GM19324 (cell line): Measurements from ENCODE around the gene INPP5J.

Source experiments
- ATAC-seq: cut with Tn5 transposase; IDR thresholded peaks from one replicate; pipeline ENCODE4 v1.9.1; 2021; ENCODE audit warnings: mild to moderate bottlenecking, moderate library complexity; ENCODE audit not compliant: unreplicated experiment, low FRiP score

Gene INPP5J

DNA sequence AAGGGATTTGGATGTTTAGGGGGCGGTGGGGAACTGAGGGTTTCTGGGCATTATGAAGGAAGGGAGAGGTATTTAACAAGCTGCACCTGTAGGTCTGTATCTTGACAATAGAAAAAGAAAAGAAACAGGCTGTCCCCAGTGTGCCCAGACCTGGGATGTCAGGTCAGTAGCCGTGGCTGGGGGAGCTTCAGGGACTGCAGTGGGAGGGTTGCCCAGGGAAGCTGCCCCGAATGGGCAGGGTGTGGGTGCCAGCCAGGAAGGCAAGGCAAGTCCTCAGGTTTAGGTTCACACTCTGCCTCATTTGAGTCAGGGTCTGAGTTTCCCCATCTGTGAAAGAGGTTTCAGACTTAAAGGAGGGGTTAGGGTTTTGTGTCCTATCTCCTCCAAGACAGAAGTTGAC lies 1.5 kb downstream of the INPP5J start:
- no peak for ATAC-seq

DNA sequence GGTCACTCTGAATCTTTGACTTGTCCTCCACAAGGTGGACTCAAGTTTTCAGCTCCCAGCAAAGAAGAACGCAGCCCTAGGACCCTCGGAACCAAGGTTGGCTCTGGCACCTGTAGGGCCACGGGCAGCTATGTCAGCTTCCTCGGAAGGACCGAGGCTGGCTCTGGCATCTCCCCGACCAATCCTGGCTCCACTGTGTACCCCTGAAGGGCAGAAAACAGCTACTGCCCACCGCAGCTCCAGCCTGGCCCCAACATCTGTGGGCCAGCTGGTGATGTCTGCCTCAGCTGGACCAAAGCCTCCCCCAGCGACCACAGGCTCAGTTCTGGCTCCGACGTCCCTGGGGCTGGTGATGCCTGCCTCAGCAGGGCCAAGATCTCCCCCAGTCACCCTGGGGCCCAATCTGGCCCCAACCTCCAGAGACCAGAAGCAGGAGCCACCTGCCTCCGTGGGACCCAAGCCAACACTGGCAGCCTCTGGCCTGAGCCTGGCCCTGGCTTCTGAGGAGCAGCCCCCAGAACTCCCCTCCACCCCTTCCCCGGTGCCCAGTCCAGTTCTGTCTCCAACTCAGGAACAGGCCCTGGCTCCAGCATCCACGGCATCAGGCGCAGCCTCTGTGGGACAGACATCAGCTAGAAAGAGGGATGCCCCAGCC lies 2.2 kb downstream of the INPP5J start:
- ATAC-seq, result no peak

DNA sequence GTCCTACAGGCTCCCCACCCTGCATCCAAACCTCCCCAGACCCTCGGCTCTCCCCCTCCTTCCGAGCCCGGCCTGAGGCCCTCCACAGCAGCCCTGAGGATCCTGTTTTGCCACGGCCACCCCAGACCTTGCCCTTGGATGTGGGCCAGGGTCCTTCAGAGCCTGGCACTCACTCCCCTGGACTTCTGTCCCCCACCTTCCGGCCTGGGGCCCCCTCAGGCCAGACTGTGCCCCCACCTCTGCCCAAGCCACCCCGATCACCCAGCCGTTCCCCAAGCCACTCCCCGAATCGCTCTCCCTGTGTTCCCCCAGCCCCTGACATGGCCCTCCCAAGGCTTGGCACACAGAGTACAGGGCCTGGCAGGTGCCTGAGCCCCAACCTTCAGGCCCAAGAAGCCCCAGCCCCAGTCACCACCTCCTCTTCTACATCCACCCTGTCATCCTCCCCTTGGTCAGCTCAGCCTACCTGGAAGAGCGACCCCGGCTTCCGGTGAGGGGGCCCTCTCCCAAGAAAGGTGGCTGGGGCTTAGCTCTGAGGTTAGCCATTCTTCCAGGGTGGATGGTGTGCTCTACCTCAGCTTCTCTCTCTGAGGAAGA lies 2.9 kb downstream of the INPP5J start:
- ATAC-seq, result no peak

DNA sequence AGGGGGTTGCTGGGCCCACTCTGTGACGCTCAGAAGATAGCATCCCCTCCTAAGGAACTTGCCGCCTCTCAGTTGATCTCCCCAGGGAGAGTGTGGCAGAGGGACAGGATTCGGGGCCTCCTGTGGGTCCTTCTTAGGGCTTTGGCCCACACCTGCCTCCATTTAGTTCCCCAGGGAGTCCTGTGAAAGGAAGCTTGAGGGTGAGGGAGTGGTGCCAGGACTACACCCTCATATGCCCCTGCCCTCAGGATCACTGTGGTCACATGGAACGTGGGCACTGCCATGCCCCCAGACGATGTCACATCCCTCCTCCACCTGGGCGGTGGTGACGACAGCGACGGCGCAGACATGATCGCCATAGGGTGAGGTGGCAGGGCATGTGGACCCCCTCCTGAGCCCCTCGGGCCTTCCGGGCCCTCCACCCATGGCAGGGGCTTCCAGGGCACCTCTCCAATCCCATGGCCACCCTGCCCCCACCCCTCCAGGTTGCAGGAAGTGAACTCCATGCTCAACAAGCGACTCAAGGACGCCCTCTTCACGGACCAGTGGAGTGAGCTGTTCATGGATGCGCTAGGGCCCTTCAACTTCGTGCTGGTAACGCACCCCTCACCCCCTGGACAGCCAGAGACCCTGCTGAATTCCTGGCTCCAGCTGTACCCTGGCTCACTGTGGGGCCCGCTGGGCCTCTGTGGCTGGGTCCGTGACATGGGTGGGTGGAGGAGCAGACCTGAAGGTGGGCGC lies 3.5 kb downstream of the INPP5J start:
- no peak for ATAC-seq

DNA sequence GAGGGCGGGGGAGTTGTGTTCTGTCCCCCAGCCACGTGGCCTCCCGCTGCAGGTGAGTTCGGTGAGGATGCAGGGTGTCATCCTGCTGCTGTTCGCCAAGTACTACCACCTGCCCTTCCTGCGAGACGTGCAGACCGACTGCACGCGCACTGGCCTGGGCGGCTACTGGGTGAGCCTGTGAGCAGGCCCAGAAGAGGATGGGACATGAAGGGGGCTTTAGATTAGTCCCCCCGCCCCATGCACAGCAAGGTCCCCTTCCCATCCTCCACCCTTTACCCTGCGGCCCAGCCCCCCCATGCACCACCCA lies 4.1 kb downstream of the INPP5J start:
- no peak for ATAC-seq

DNA sequence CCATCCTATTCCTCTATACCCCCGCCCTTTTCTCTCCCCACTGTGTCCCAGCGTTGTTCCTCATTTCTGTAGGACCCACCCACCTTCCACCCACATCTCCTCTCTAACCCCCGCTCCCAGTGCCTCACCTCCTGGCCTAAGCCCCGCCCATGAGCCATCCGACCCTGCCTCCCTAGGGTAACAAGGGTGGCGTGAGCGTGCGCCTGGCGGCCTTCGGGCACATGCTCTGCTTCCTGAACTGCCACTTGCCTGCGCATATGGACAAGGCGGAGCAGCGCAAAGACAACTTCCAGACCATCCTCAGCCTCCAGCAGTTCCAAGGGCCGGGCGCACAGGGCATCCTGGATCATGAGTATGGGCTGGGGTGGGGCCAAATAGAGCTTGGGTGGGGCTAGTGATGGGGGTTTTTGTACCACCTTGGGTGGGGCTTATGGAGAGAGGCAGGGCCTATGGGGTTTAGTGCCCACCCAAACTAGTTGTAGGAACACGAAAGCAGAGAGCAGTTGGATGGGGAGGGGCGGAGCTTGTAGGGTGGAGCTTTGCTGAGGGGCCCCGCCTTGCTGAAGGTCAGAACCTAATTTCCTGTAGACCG lies 4.5 kb downstream of the INPP5J start:
- ATAC-seq, result no peak

DNA sequence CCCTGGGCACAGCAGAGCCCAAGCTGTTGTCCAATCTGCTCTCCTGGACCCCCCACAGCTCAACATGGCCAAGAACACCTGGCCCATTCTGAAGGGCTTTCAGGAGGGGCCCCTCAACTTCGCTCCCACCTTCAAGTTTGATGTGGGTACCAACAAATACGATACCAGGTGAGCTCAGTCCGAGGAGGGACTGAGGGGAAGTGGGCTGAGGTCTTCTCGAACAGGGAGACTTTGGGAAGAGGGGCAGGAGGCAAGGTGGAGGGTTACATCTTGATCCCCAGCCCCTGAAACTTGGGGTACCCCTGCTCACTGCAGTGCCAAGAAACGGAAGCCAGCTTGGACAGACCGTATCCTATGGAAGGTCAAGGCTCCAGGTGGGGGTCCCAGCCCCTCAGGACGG lies 5.4 kb downstream of the INPP5J start:
- no peak for ATAC-seq

DNA sequence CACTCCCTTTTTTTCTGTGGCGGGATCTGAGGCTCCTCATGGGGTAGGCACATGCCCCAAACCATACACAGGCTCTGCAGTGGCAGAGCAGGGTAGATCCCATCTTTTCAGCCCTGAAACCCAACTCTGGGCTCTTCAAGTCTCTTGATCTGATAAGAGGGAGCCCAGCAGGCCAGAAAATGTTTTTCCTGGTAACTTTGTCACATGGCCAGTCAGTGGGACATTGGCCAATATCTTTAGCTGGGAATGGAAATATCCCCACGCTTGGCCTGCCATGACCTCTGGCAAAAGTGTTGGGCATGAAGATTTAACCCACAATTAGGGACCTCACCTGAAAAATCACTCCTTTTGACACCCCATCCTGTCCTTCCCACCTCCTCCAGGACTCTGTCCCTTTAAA lies 8.1 kb downstream of the INPP5J start:
- ATAC-seq, result no peak

DNA sequence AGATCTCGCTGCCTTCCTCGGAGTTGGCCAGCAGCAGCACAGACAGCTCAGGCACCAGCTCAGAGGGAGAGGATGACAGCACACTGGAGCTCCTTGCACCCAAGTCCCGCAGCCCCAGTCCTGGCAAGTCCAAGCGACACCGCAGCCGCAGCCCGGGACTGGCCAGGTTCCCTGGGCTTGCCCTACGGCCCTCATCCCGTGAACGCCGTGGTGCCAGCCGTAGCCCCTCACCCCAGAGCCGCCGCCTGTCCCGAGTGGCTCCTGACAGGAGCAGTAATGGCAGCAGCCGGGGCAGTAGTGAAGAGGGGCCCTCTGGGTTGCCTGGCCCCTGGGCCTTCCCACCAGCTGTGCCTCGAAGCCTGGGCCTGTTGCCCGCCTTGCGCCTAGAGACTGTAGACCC lies 11.1 kb downstream of the INPP5J start:
- no peak for ATAC-seq

DNA sequence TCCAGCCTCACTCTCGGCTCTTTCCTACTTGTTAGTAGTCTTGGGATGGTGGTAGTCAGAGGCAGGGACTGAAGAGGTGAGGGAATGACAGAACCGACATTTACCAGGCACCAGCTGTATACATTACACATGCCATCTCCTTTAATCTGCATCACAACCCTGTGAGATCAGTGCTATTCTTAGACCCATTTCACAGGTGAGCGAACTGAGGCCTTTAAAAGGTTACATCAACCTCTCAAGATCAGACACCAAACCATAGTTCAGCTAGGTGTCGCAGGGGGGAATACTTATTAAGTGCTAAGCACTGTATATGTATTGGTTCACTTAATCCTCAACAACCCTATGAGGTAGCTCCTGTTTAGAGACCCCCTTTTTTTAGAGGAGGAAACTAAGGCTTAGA lies 11.9 kb downstream of the INPP5J start:
- ATAC-seq, result no peak

DNA sequence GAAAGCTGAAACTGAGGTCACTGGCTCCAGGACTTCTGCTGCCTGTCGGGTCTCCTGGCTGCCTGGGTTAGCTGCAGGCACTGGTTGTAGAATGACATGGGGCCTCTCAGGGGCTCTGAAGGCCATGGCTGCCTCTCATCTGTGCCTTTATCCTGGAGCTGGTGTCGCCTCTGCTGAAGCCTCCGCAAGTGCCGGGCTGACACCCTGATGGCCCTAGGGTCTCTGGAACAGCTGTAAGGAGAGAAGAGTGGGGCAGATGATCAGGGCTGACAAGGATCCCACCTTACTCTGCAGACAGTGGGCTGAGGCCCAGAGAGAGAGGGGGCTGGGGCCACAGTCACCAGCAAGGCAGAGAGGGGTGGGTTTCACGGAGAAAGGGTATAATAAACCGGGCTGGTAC lies 12.9 kb downstream of the INPP5J start:
- no peak for ATAC-seq

DNA sequence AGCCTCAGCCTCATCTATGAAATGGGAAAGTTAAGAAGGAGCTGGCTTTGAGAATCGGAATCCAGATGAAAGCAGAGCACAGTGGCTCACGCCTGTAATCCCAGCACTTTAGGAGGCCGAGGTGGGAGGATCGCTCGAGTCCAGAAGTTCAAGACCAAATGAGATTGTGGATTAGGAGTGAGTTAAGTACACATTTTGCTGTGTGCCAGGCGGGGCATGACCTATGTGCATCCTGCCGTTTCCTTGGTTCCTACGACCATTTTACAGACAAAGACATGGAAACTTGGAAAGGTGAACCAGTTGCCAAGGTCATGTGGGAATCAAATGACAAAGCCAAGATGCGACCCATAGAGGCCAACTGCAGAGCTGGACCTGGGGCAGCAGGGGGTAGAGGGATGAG lies 13.4 kb downstream of the INPP5J start:
- ATAC-seq, result no peak

DNA sequence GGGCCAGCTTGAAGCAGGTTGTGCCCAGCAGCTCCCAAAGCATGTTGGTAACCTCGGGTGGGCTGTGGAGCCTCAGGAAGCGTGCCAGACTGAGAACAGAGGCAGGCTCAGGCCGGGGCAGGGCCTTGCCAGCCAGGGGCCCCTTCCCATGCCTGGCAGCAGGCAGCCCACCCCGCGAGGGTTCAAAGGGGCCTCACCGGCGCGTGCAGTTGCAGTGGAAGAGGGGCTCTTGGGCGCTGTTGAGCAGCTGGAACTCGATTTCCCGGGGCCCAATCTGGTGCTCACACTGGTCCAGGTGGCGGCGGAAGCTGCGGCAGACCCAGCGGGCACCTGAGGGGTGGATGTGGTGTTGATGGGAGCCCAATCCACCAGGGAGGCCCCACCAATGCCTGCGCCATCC lies 13.9 kb downstream of the INPP5J start:
- ATAC-seq, result no peak

DNA sequence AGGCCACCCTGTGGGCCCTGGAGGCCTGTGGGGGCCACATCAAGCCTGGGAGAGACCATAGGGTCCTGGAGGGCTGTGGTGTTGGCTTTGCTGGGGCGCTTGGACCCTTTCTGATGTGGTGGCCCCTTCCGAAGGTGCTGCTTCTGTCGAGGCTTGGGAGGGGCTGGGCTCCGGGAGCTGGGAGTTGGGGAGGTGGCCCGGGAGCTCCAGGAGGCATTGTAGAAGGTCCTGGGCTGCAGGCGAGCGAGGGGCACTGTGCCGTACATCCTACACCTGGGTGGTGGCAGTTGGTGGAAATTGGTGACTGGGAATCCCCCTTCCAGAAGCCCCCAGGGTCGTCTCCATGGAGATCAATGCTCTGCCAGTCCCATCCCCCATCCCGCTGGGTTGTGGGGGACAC lies 15.0 kb downstream of the INPP5J start:
- ATAC-seq, result no peak

DNA sequence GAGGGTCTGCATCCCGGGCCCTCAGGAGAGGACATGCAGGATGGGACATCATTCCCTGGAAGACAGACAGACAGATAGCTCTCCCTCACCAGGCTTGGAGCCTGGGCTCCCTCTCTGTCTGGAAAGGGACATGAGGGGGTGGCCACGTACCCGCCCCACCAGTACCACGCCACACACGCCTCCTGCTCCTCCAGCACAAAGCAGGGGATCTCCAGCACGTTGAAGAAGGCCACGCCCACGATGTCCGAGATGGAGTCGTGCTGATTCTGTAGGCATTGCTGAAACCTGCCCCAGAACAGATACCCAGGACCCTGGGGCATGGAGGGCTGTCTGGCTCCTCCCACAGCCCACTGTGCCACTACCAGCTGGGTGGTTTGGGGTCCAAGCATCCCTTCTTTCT lies 15.4 kb downstream of the INPP5J start:
- no peak for ATAC-seq

DNA sequence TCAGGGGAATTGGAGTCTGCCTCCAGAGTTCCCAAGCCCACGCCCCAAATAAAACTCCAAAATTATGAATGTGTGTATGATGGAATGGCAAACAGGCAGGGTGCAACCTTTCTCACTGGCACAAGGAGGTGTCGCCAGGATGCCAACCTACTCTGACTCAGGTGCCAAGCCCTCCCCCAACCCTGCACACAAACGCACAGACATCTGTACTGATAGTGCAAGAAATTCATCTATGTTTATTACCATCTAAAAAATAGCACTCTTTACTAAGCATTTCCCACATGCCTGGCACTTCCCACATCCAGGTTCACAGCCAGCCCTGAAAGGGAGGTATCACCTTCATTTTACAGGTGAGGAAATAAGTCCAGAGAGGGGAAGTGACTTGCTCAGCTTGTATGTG lies 16.3 kb downstream of the INPP5J start:
- no peak for ATAC-seq

DNA sequence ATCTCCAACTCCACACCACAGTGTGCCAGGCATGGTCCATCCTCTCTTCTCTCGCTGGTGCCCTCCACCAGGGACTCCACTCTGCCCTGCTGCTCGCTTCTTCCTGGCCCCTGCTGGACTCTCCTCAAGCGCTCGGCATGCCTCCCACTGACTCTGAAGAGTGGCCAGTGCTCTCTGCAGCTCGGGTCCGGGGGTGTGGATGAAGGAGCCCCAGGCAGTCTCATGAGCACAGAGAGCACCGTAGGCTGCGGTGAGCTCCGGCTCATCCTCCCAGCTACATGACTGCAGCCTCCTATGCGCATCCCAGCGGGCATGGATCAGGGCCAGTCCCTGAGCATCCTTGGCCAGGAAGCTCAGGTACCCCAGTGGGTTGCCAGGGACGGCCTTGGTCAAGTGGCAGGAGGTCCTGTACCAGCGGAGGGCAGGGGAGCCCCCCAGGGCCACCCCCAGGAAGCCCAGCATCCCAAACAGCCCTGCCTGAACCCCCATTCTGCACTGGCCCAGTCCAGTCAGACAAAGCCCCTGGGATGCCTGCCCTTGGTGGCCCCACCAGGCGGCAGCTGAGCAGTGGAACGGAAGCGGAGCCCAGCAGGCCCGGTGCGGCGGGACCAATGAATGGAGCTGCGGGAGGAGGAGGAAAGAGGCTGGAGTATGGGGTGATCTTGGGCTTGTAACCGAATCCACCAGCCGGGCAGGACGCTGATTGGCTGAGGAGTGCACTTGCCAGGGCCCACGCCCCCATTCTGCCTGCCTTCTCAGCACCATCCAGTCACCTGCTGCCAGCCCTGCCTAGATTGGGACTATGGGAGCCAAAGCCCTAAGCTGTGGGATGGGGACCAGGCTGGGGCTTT lies 17.3 kb downstream of the INPP5J start, which contains the start of gene PLA2G3:
TSS of gene PLA2G3 (minus strand) at position 643 of the 851 bp plus-strand sequence. CDS start at position 489, 154 bp downstream.
- ATAC-seq, result no peak

DNA sequence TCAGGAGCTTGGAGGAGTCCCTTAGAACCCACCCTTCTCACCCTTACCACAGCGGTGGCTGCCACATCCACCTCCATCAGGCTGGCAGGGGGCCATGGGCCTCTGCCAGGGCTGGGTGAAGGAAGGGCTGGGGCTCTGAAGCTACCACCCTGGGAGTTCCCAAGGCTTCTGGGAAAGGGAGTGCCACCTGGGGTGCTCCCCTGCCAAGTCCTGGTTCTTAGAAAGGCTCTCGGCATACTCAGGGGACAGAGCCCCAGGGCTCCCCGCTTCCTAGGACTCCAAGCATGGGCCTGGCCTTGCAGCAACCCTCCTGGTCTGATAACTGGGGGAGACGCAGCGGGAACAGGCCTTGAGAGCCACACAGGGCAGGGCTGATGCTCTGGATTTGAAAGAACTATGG lies 18.0 kb downstream of the INPP5J start:
- ATAC-seq, result no peak

DNA sequence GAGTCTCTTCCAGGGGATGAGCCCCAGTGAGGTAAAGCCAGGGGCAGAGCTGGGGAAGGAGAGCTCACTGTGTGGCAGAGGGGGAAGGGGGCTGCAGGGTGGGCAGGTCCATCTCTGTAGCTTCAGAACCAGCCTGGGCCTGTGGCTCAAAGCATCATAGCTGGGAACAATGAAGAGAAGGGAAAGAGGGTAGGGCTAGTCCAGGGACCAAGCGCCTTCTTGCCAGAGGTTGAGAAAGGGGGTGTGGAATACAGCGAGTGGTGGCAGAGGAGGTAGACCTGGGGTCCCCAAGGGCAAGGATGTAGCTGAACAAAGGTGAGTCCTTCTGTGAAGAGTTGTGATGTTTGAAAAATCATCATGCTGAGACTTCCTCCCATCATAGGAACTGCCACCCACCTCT lies 18.8 kb downstream of the INPP5J start:
- ATAC-seq, result no peak

DNA sequence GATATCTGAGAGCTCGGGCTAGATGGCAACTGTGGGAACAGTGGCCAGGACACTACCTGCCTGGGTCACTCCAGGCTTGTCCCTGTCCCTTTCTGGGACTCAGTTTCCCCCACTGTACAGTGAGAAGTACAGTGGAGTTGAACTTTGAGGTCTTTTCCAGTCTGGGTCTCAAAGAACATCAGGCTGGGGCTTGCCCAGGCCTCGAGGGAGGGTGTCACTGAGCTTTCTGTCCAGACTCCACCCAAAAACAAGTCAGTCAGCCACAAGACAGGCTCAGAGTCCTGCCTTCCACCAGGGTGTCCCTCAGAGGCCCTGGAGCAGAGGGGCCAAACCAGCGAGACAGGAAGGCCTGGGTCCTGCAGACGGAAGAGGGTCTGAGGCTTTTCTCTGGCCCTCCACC lies 19.5 kb downstream of the INPP5J start:
- no peak for ATAC-seq

DNA sequence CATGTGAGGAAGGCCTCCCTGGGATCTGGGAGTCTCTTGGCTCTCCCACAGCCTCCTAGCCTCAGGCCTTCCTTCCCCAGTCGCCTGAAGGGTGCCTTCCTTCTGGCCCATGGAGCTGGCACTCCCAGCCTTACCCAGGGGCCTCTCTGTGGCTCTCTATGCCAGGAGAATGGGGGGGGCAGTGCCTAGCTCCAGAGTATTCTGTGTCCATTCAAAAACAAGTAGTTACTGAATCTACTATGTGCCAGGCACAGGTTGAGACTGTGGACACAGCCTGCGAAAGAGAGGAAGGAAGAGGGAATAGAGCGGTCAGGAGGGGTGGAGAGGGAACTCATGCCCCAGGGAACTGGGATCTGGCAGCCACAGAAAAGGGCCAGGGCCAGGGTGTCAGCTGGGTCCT lies 20.3 kb downstream of the INPP5J start:
- ATAC-seq, result no peak
